Lung (tissue), 12 donors: Measurements from ENCODE around the gene RASSF1. TPM values are rescaled to one million over a fixed set of nuclear protein-coding genes. Genes with fewer than 3 reads are reported as not detected.

ENCODE experiments used
- ATAC-seq: fragments of 200-7000 bp; cut with Tn5 transposase; one replicate; pipeline ENCODE4 v1.9.1; 2020; ENCODE audit warnings: moderate number of reproducible peaks; ENCODE audit not compliant: insufficient read depth, low FRiP score
- DNase-seq, 3 donors: peaks; one replicate each; pipeline ENCODE4 v3.0.0-alpha.2; 2013 to 2017
- H3K27ac ChIP-seq, 2 donors: one replicate each; pipeline ENCODE4 v1.5.1; 2013; ENCODE audit warnings: mild to moderate bottlenecking in 2 of 2, moderate library complexity in 2 of 2, control low read depth in 1 of 2, inconsistent platforms in 1 of 2, low read depth in 1 of 2, low read length in 1 of 2
- H3K27me3 ChIP-seq, 3 donors: one replicate each; pipeline ENCODE4 v1.5.1; 2013; ENCODE audit warnings: low read length in 2 of 3; ENCODE audit not compliant: control insufficient read depth in 3 of 3, insufficient read depth in 3 of 3
- H3K36me3 ChIP-seq, 4 donors: one replicate each; pipeline ENCODE4 v1.5.1; 2013; ENCODE audit warnings: low read length in 4 of 4, mild to moderate bottlenecking in 1 of 4, moderate library complexity in 1 of 4; ENCODE audit not compliant: control insufficient read depth in 4 of 4, insufficient read depth in 4 of 4
- H3K4me1 ChIP-seq, 5 donors: one replicate each; pipeline ENCODE4 v1.5.1; 2013; ENCODE audit warnings: low read length in 5 of 5, mild to moderate bottlenecking in 2 of 5, moderate library complexity in 1 of 5; ENCODE audit not compliant: control insufficient read depth in 5 of 5, insufficient read depth in 5 of 5
- H3K4me3 ChIP-seq: one replicate; pipeline ENCODE4 v1.5.1; 2013; ENCODE audit warnings: mild to moderate bottlenecking, control low read depth, moderate library complexity
- H3K9ac ChIP-seq, 2 donors: one replicate each; pipeline ENCODE4 v1.5.1; 2013; ENCODE audit warnings: low read length in 2 of 2, control low read depth in 1 of 2; ENCODE audit not compliant: insufficient read depth in 1 of 2
- H3K9me3 ChIP-seq, 4 donors: one replicate each; pipeline ENCODE4 v1.5.1; 2013; ENCODE audit warnings: low read length in 3 of 4, mild to moderate bottlenecking in 1 of 4, moderate library complexity in 1 of 4; ENCODE audit not compliant: control insufficient read depth in 4 of 4, insufficient read depth in 3 of 4
- CTCF ChIP-seq: IDR thresholded peaks from 2 replicates; pipeline ENCODE4 v1.5.1; 2012; ENCODE audit warnings: mild to moderate bottlenecking; ENCODE audit errors: control extremely low read depth, extremely low read depth
- WGBS, 2 donors: extraction: QIAGEN DNeasy Blood & Tissue Kit; methylation state at CpG; one replicate each; pipeline ENCODE4 v1.1.7; 2013; 5-methylcytosine and 5-hydroxymethylcytosine counted together
- polyA plus RNA-seq, 2 donors: library from polyadenylated mRNA; stranded (reverse); fragments of 200-250 nt; gene quantifications; one replicate each; pipeline ENCODE4 v1.2.1, GENCODE V29; 2013
- total RNA-seq, 2 donors: library from RNA; depleted of rRNA in 1 of 2; stranded (reverse); fragments of >200 nt in 1 of 2; gene quantifications; one replicate each; pipeline ENCODE4 v1.2.1, GENCODE V29; 2014 to 2021
- donor health status: control.
- donor health status: control.
- donor health status: Bipolar disorder and iron deficiency.
- donor health status: healthy.
- donor health status: DM: yes; HTN: yes; CAD: no.

RASSF1 gene
- total and polyA plus RNA-seq, 4 donors = 36.3 to 59.0 (median 42.0) TPM

- peaks cover 0 to 6% (median under 1%) of the 10 kb centered on the region in 4 donors for H3K36me3 ChIP-seq
- TF ChIP-seq CTCF = no peak
- H3K4me3 ChIP-seq = no peak overlapping the region
- no peak overlapping the region for H3K9ac ChIP-seq
- no peaks in the 10 kb centered on the region for H3K27me3 ChIP-seq
- H3K4me1 ChIP-seq = peaks cover 10 to 20% (median 16%) of the 10 kb centered on the region in 5 donors
- DNase-seq = no peak
- H3K27ac ChIP-seq = no peak overlapping the region
- ATAC-seq = no peak
- no peaks in the 10 kb centered on the region for H3K9me3 ChIP-seq
Observed at GRCh38 chr3:50304601-50305000, 36.0 kb downstream of the RASSF1 start.

GRCh38 chr3:50303013-50303815 is 37.4 kb downstream of the RASSF1 start, which contains the start of gene HYAL1:
TSS of gene HYAL1 (minus strand) at chr3:50303574. CDS start at chr3:50302956, 618 bp downstream.
- Histone ChIP-seq H3K36me3 (no peaks in the 10 kb centered on the region), H3K9ac (no peak within 1 kb of the TSS), H3K27me3 (no peaks in the 10 kb centered on the region), H3K4me3 (peak within 1 kb of the TSS; percentile 18), H3K4me1 (peaks cover 10 to 28% (median 17%) of the 10 kb centered on the region in 5 donors), H3K9me3 (no peaks in the 10 kb centered on the region), H3K27ac (peak within 1 kb of the TSS; percentile 83 to 84)
- TF ChIP-seq CTCF = no peak
- 43 to 69% methylated on average over 14 of the region's 14 CpGs for WGBS, 2 donors
- DNase-seq = peak; percentile 30 to 56 (median 48)
- ATAC-seq = peak; percentile 17

- WGBS, 2 donors = 84 to 89% methylated on average over 32 of the region's 32 CpGs
- Histone ChIP-seq H3K4me3 (peak overlapping the region; percentile 11), H3K9ac (no peak overlapping the region), H3K27ac (peak overlapping the region; percentile 83 to 84), H3K27me3 (no peaks in the 10 kb centered on the region), H3K4me1 (peaks cover 10 to 31% (median 17%) of the 10 kb centered on the region in 5 donors), H3K36me3 (no peaks in the 10 kb centered on the region), H3K9me3 (no peaks in the 10 kb centered on the region)
- ATAC-seq (no peak), DNase-seq (no peak)
- TF ChIP-seq CTCF = no peak
Observed at GRCh38 chr3:50302095-50303012, 38.3 kb downstream of the RASSF1 start.
